Measurements from ENCODE around the gene TRAF3IP1.

Gene TRAF3IP1

GRCh38 chr2:238433300-238433915 lies 113.1 kb downstream of the TRAF3IP1 start:
- 93 to 97% methylated on average over 10 to 14 of the region's 14 CpGs for WGBS, 2 experiments (ENCODE audit: insufficient coverage in 2 of 2)
- H3K4me3 ChIP-seq (ENCODE audit: extremely low read depth, insufficient read depth, low read length, poor library complexity, severe bottlenecking) = no peak overlapping the region
- H3K36me3 ChIP-seq (ENCODE audit: control insufficient read depth, insufficient read depth, low read length) = peaks cover 87% of the 10 kb centered on the region
- peak overlapping the region; percentile 10 for H3K27ac ChIP-seq (ENCODE audit: low read depth, low read length, severe bottlenecking)
- H3K4me1 ChIP-seq (ENCODE audit: control insufficient read depth, insufficient read depth, low read length, poor library complexity, severe bottlenecking) = no peaks in the 10 kb centered on the region
- peaks cover 10% of the 10 kb centered on the region for H3K9me3 ChIP-seq (ENCODE audit: control insufficient read depth, low read length)

DNA sequence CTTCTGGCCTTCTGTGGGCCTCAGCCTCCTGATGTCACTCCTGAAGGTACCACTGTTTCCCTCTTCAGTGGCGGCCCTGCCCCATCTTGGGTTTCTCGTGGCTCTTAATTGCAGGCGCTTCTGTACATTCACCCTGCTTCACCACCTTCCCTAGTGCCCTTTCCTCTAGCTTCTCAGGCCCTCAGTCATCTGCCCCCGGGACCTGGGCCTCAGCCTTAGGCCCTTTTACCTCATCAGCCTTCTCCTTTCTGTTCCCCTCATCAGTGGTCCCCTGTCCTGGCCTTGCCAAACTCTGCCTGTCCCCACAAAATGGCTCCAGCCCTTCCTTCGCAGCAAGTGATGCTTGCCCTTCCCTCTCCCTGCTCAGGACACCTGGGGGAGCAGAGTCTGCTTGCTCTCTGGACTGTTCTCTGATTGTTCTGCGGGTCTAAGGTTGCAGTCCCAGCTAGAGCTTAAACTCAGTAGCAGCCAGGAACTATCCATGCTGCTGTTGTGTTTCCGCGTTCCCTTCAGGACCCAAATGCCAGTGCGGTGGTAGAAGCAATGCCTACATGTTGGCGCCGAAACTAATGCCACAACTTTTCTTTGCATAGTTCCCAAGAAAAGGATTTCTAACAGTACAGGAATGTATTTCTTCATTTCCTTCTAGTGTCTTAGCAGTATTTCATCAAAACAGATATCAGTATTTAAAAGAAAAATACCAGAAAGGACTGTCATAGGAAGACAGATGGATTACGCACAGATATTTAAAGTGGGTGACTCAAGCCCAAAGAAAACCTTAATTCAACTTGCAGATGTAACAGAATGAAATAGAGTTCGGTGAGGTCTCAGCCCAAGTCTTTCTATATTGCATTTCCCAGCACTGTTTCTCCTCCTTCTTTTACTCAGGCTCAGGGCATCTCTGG lies 113.9 kb downstream of the TRAF3IP1 start:
- Histone ChIP-seq H3K27ac (ENCODE audit: low read depth, low read length, severe bottlenecking) (no peak overlapping the region), H3K9me3 (ENCODE audit: control insufficient read depth, low read length) (peaks cover 10% of the 10 kb centered on the region), H3K36me3 (ENCODE audit: control insufficient read depth, insufficient read depth, low read length) (peaks cover 88% of the 10 kb centered on the region), H3K4me1 (ENCODE audit: control insufficient read depth, insufficient read depth, low read length, poor library complexity, severe bottlenecking) (no peaks in the 10 kb centered on the region), H3K4me3 (ENCODE audit: extremely low read depth, insufficient read depth, low read length, poor library complexity, severe bottlenecking) (no peak overlapping the region)
- WGBS, 2 experiments (ENCODE audit: insufficient coverage in 2 of 2) = 92 to 97% methylated on average over 11 to 13 of the region's 13 CpGs

- no peak overlapping the region for H3K27ac ChIP-seq (ENCODE audit: low read depth, low read length, severe bottlenecking)
- H3K4me1 ChIP-seq (ENCODE audit: control insufficient read depth, insufficient read depth, low read length, poor library complexity, severe bottlenecking) = no peaks in the 10 kb centered on the region
- WGBS, 2 experiments (ENCODE audit: insufficient coverage in 2 of 2) = 91 to 95% methylated on average over 21 to 23 of the region's 24 CpGs
- peaks cover 6% of the 10 kb centered on the region for H3K9me3 ChIP-seq (ENCODE audit: control insufficient read depth, low read length)
- peaks cover 83% of the 10 kb centered on the region for H3K36me3 ChIP-seq (ENCODE audit: control insufficient read depth, insufficient read depth, low read length)
- no peak overlapping the region for H3K4me3 ChIP-seq (ENCODE audit: extremely low read depth, insufficient read depth, low read length, poor library complexity, severe bottlenecking)
Measured at GRCh38 chr2:238434846-238435751, 114.8 kb downstream of the TRAF3IP1 start.

- peaks cover 83% of the 10 kb centered on the region for H3K36me3 ChIP-seq (ENCODE audit: control insufficient read depth, insufficient read depth, low read length)
- H3K4me3 ChIP-seq (ENCODE audit: extremely low read depth, insufficient read depth, low read length, poor library complexity, severe bottlenecking) = no peak overlapping the region
- no peak overlapping the region for H3K27ac ChIP-seq (ENCODE audit: low read depth, low read length, severe bottlenecking)
- WGBS, 2 experiments (ENCODE audit: insufficient coverage in 2 of 2) = 94 to 98% methylated on average over 20 of the region's 20 CpGs
- H3K4me1 ChIP-seq (ENCODE audit: control insufficient read depth, insufficient read depth, low read length, poor library complexity, severe bottlenecking) = no peaks in the 10 kb centered on the region
- H3K9me3 ChIP-seq (ENCODE audit: control insufficient read depth, low read length) = peaks cover under 1% of the 10 kb centered on the region
Measured at GRCh38 chr2:238435752-238436096, 115.4 kb downstream of the TRAF3IP1 start.

DNA sequence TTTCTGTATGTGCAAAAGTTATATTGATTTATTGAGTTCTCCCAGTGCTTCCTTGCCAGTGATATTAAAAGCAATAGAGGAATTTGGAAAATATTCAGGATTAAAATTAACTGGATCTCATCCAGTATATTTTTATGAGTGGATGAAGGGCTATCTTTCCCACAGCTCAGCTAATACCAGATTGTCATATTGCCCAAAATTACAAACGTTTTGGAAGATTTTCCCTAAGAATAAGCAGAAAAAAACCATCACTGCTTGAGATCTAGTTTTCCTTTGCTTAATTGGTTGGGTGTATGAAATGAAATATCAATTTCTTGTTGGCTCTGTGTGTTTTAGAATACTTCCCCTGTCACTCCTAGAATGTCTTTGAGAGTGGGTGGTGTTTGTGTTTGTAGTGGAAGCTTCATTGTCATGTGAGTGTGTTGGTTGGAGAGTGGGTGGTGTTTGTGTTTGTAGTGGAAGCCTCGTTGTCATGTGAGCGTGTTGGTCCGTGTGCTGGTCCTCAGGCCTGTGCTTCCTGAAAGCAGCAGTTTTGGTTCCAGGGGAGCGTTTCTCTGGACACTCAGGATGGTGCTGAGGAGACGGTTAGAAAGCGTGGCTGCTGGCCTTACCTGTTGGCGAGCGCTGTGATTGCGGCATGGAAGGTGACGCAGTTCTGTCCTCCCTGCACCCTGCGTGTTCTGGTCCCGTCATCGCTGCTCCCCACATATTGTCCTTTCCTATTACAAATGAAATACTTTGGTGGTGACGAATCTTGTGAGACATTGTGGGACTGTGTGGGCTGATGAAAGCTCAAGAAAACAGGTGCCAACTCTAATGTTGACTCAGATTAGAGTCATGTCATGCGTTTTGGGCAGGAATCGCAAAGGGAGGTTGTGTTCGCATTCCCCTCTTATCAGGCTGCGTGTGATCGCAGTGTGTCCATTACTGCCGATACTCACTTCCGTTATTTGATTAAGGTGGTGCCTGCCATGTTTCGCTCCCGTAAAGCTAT lies 118.8 kb downstream of the TRAF3IP1 start:
- Histone ChIP-seq H3K36me3 (ENCODE audit: control insufficient read depth, insufficient read depth, low read length) (peaks cover 72% of the 10 kb centered on the region), H3K9me3 (ENCODE audit: control insufficient read depth, low read length) (no peaks in the 10 kb centered on the region), H3K4me3 (ENCODE audit: extremely low read depth, insufficient read depth, low read length, poor library complexity, severe bottlenecking) (no peak overlapping the region), H3K4me1 (ENCODE audit: control insufficient read depth, insufficient read depth, low read length, poor library complexity, severe bottlenecking) (no peaks in the 10 kb centered on the region), H3K27ac (ENCODE audit: low read depth, low read length, severe bottlenecking) (no peak overlapping the region)
- WGBS, 2 experiments (ENCODE audit: insufficient coverage in 2 of 2) = 96 to 97% methylated on average over 17 to 18 of the region's 24 CpGs

DNA sequence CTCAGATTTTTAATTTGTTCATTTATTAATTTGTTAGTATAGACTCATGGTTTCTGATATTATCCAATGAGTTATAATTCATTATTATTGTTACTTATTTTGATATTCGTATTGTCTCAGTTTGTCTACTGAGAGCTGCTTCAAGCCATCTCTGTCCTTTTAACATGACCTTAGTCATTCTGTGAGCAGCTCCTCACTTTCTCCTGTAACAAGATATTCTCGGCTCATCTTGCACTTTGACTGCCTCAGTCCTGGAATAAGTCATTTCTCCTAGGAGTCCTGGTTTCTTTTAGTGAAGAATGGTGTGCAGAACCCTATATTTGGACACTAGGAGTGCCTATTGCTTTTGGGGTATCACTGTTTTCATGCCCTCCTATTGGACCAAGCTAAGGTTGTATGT lies 119.6 kb downstream of the TRAF3IP1 start:
- Histone ChIP-seq H3K4me1 (ENCODE audit: control insufficient read depth, insufficient read depth, low read length, poor library complexity, severe bottlenecking) (no peaks in the 10 kb centered on the region), H3K9me3 (ENCODE audit: control insufficient read depth, low read length) (no peaks in the 10 kb centered on the region), H3K36me3 (ENCODE audit: control insufficient read depth, insufficient read depth, low read length) (peaks cover 73% of the 10 kb centered on the region), H3K27ac (ENCODE audit: low read depth, low read length, severe bottlenecking) (no peak overlapping the region), H3K4me3 (ENCODE audit: extremely low read depth, insufficient read depth, low read length, poor library complexity, severe bottlenecking) (no peak overlapping the region)
- WGBS, 2 experiments (ENCODE audit: insufficient coverage in 2 of 2) = 83 to 100% methylated on average over 1 of the region's 2 CpGs

DNA sequence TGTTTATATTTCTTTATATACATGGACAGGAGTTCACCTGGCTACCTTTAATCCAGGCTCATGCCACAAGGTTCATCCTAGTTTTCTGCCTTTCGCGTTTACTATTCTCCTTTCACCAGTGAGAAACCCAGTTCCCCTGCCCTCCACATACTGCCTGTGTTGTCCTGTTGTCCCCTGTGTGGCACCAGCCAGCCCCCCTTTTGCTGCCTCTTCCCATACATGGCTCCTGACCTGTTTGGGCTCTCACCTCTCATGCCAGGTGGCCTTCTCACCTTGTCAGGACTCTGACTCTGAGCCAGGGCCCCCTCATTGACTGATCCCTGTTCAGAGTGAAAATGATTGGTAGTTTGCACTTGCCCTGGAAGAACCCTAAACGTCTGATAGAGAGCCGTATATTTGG lies 120.0 kb downstream of the TRAF3IP1 start:
- peaks cover 73% of the 10 kb centered on the region for H3K36me3 ChIP-seq (ENCODE audit: control insufficient read depth, insufficient read depth, low read length)
- H3K4me1 ChIP-seq (ENCODE audit: control insufficient read depth, insufficient read depth, low read length, poor library complexity, severe bottlenecking) = no peaks in the 10 kb centered on the region
- no peaks in the 10 kb centered on the region for H3K9me3 ChIP-seq (ENCODE audit: control insufficient read depth, low read length)
- H3K4me3 ChIP-seq (ENCODE audit: extremely low read depth, insufficient read depth, low read length, poor library complexity, severe bottlenecking) = no peak overlapping the region
- WGBS, 2 experiments (ENCODE audit: insufficient coverage in 2 of 2) = 93 to 98% methylated on average over 2 to 4 of the region's 4 CpGs
- no peak overlapping the region for H3K27ac ChIP-seq (ENCODE audit: low read depth, low read length, severe bottlenecking)

DNA sequence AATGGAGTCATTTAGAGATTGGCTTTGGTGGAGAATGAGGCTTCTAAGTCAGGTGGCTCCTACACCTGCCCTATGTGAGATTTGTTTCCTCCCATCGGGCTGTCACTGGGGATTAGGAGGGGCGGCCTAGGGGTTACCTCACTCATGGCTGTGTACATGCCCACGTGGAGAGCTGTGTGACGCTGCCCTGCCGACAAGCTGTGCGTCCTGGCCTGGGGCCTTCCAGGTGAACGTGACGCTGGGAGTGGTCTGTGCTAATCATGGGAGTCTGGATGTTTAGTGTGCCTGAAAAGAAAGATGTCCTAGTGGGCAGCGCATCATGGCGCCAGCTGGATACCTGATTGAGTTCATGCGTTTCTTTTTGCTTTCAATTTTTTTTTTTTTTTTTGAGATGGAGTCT lies 120.4 kb downstream of the TRAF3IP1 start:
- Histone ChIP-seq H3K36me3 (ENCODE audit: control insufficient read depth, insufficient read depth, low read length) (peaks cover 73% of the 10 kb centered on the region), H3K4me3 (ENCODE audit: extremely low read depth, insufficient read depth, low read length, poor library complexity, severe bottlenecking) (no peak overlapping the region), H3K4me1 (ENCODE audit: control insufficient read depth, insufficient read depth, low read length, poor library complexity, severe bottlenecking) (no peaks in the 10 kb centered on the region), H3K9me3 (ENCODE audit: control insufficient read depth, low read length) (no peaks in the 10 kb centered on the region), H3K27ac (ENCODE audit: low read depth, low read length, severe bottlenecking) (no peak overlapping the region)
- 94 to 96% methylated on average over 11 of the region's 11 CpGs for WGBS, 2 experiments (ENCODE audit: insufficient coverage in 2 of 2)

DNA sequence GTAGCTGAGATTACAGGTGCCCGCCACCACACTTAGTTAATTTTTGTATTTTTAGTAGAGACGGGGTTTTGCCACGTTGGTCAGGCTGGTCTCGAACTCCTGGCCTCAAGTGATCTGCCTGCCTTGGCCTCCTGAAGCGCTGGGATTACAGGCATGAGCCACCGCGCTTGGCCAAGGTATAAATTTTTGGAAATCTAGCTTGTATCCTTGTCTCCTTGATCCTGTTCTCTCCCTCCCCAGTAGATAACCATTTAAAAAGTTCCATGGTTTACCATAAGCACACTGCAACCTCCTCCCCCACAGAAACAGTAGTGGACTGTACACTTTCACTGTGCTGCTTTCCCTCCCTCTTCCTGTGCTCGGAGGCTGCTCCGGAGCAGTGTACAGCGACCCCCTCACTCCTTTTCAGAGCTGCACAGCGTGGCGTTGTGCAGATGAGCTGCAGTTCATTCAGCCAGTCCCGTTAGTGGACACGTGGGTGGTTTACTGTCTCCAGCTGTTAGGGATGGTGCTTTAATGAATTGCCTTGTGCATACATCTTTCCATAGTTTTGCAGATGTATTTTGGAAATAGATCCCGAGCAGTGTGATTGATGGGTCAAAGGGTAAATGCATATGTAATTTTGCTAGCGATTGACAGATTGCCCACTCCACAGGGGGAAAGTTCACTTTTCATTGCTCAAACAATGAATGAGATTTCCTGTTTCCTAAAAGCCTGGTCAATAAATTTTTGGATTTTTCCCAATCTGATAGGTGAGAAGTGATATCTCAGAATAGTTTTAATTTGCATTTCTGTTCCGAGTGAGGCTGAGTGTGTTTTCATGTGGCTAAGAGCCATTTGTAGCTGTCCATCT lies 121.2 kb downstream of the TRAF3IP1 start:
- H3K4me1 ChIP-seq (ENCODE audit: control insufficient read depth, insufficient read depth, low read length, poor library complexity, severe bottlenecking) = no peaks in the 10 kb centered on the region
- peaks cover 74% of the 10 kb centered on the region for H3K36me3 ChIP-seq (ENCODE audit: control insufficient read depth, insufficient read depth, low read length)
- H3K9me3 ChIP-seq (ENCODE audit: control insufficient read depth, low read length) = no peaks in the 10 kb centered on the region
- no peak overlapping the region for H3K4me3 ChIP-seq (ENCODE audit: extremely low read depth, insufficient read depth, low read length, poor library complexity, severe bottlenecking)
- WGBS, 2 experiments (ENCODE audit: insufficient coverage in 2 of 2) = 90 to 96% methylated on average over 7 to 11 of the region's 17 CpGs
- no peak overlapping the region for H3K27ac ChIP-seq (ENCODE audit: low read depth, low read length, severe bottlenecking)

Measured in mesodermal cell (in vitro differentiated cells).